HG02973 (cell line): ENCODE results near the gene ADGRB2.
A peak's percentile ranks its signal among the peaks of the same experiment; 100 is the strongest.
"Not testable (repeated sequence)": the region's sequence is repeated elsewhere in the genome, so short reads cannot be mapped to it uniquely, and the experiment has no call there.

Experiments
- ATAC-seq: cut with Tn5 transposase; IDR thresholded peaks from one replicate; pipeline ENCODE4 v1.9.1; 2021; ENCODE audit warnings: moderate library complexity; ENCODE audit not compliant: unreplicated experiment

Gene ADGRB2

GRCh38 chr1:31730336-31731048 lies 33.6 kb downstream of the ADGRB2 start:
- ATAC-seq, result no peak

GRCh38 chr1:31727849-31728248 lies 36.3 kb downstream of the ADGRB2 start:
- ATAC-seq, result no peak

- ATAC-seq, result no peak
Observed at GRCh38 chr1:31727195-31727594, 36.9 kb downstream of the ADGRB2 start.

GRCh38 chr1:31726715-31727114 lies 37.4 kb downstream of the ADGRB2 start:
- ATAC-seq, result no peak

DNA sequence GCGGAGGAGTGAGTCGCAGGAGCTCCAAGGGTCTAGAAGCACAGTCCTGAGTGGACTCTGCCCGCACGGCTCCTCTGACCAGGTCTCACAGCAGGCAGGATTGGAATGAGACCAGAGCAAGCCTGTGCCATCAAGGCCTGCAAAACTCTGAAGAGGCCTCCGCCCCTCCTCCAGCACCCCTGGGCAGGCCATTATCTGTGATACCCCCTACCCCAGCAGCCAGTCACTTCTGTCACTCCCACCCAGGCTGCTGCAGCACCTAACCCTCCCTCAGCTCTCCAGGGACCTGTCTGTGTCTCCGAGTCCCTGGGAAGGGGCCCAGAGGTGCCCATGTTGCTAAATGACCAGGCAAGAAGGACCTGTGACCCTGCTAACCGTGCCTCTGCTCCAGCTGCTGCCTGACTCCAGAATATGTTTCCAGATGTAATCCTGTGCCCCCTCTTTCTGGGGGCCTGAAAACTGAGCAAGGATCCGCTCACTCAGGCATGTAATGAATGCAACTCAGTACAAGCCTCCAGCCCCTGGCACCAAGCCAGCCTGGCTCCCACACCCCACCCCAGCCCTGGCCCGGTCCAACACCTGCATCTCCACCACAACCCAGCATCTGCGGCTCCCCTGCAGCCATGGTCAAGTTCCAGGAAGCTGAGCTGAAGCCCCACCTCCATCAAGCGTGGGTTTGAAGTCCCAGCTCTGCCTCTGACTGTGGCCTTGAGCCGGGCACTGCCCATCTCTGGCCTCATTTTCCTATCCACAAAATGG lies 38.2 kb downstream of the ADGRB2 start:
- no peak for ATAC-seq

GRCh38 chr1:31725134-31725533 lies 39.0 kb downstream of the ADGRB2 start:
- ATAC-seq, result no peak

- no peak for ATAC-seq
Observed at GRCh38 chr1:31723828-31724359, 40.2 kb downstream of the ADGRB2 start.

DNA sequence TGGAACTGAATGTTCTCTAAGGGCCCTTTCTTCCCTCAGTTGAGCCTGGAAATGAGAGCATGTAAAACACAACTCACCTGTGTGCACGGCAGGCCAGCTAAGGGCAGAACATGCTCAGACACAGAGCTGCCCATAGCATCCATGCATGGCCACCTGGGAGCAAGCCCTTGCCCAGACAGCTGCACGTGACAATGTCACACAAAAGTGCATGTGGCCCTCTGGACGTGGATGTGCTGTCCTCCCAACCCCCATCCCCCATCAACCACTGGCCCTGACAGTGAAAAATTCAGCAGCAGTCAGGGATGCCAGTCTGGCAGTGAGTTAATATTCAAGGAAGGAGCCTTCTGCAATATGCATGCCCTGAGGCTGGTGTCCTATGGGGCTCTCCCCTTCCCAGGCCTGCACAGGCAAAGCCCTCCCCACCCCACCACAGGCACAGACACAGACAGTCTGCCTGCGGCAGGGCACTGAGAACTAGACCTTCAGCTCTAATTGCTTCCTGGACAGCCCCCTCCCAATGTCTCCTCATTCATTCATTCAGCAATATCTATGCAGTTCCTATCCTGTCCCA lies 45.7 kb downstream of the ADGRB2 start:
- ATAC-seq, result no peak

- ATAC-seq, result no peak
Observed at GRCh38 chr1:31717341-31717740, 46.8 kb downstream of the ADGRB2 start.

DNA sequence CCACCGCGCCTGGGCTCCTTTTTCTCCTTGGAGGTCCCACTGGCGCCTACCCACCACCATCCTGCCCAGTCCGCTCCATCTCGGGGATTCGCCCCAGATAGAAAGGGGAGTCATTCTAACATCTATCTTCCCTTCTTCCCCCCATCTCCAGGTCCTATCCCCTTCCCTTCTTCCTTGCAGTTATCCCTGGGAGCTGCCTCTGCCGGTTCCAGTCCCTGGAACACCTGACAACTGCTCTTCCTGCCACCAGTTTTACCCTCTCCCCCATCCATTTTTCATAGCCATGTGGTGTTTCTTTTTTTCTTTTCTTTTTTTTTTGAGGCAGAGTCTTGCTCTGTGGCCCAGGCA lies 48.3 kb downstream of the ADGRB2 start:
- ATAC-seq, result no peak

- peak; percentile 49 for ATAC-seq
Observed at GRCh38 chr1:31715087-31715872, 48.9 kb downstream of the ADGRB2 start.

DNA sequence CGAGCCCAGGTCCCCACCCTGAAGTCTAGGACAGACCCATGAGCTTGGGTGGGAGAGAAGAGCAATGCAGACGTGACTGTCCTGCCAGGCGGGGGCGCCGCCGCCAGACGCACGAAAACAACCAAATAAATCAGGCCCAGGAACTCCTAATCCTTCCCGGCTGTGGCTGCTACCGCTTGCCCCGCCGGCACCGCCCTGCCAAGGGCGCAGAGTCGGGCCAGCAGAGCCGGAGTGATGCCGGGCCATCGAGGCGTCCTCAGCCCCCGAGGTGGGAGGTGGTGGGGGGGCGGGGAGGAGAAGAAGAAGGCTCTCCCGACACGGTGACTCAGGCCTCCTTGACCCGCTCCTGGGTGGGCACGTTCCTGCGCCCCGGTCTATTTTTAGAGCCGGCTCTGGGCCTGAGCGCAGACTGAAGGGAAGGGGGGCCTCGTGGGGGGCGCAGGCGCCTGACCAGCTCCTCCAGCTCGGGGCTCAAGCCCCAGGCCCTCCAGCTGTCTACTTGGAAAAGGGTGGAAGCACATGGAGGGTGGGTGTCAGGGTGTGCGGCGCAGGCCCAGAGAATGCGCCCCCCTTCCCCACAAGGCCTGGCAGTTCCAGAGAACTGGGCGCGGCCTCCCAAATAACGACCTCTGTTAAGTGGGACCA lies 49.6 kb downstream of the ADGRB2 start:
- ATAC-seq, result no peak

DNA sequence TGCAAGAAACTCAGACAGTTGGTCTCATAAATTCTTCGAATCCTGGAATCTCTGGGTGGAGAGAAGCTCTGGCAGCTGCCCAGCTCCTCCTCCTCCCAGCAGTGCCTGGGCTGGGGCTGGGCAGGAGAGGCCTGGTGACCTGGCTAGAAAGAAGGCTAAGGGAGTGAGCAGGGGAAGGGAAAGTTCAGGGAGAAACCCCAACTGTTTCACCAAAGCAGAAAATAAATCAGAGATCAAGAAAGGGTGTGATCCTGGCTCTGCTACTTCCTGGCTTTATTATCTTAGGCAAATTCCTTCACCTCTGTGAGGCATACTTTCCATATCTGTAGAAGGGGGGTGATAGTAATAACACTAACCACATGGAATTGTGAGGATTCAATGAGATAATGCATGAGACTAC lies 51.5 kb downstream of the ADGRB2 start:
- ATAC-seq, result no peak

DNA sequence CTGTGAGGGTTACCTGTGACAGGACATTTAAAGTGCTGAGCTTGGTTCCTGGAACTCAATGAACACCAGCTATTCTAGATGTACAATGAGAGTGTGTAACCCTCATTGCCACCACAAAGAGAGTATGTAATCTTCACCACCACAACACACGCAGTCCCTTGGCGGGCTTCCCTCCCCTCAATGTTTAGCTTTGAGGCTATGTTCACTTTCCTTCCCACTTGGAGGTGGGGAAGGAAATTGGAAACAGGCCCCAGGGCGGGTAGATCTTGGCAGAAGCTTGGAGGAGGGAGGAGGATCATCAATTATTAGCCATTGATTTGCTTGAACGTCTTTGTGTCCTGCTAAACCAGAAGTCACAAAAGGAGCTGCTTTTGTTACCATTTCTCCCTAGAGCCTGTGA lies 52.1 kb downstream of the ADGRB2 start:
- no peak for ATAC-seq

DNA sequence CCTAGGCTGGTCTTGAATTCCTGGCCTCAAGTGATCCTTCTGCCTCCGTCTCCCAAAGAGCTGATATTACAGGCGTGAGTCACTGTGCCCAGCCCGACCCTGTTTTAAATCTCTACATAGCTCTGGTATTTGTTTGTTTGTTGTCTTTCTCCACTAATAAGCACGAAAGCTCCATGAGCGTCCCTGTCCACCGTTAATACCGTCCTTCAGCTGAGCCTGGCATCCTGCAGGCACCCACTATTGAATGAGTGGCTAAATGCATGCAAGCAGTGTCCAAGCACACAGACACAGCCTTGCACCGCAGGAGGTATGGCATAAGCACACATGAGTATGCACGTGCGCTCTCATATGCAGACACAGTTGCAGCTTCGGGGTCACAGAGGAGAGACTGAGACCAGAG lies 55.8 kb downstream of the ADGRB2 start:
- no peak for ATAC-seq

GRCh38 chr1:31707711-31708110 lies 56.4 kb downstream of the ADGRB2 start:
- no peak for ATAC-seq

- not testable (repeated sequence) for ATAC-seq
Observed at GRCh38 chr1:31707059-31707600, 57.0 kb downstream of the ADGRB2 start.

DNA sequence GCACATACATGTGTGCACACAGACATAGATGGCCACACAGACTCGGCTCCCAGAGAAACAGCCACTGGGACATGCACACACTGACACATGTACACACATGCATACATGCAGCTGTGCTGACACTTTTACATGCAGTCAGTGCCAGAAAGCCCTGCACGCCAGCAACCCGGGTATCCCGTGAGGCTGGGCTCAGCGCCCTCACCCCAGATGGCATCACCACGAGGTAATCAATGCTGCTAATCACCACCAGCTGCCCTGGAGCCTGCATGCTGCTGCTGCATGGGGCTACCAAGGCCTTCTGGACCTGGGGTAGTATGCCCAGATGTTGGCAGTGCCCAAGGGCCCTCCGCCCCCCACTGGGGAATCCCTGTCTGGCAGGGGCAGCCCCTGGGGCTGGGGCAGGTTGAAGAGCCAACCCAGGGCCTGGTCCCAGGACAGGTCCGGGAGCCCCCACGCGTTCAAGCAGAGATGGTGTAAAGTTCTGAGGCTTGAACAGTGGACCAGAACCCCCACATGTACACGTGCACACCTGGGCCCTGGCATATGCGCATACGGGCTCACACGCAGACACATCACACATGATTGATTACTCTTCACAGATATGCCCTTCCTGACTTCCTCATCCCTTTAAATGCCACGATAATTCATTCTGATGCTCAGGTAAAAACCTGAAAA lies 57.6 kb downstream of the ADGRB2 start:
- no peak for ATAC-seq

GRCh38 chr1:31705080-31705866 lies 58.9 kb downstream of the ADGRB2 start:
- no peak for ATAC-seq
